Stimulated activated CD8-positive, alpha-beta memory T cell treated with anti-CD3 and anti-CD28 coated beads, Interleukin-7, amount 100 ng/mL, for 4 hours (primary cell): ENCODE data around the gene SFXN5.

ENCODE experiments used
- DNase-seq, 2 donors: peaks; one replicate each; pipeline ENCODE4 v3.0.0-alpha.2; 2020; ENCODE audit warnings: low read depth in 2 of 2

SFXN5 gene

DNA sequence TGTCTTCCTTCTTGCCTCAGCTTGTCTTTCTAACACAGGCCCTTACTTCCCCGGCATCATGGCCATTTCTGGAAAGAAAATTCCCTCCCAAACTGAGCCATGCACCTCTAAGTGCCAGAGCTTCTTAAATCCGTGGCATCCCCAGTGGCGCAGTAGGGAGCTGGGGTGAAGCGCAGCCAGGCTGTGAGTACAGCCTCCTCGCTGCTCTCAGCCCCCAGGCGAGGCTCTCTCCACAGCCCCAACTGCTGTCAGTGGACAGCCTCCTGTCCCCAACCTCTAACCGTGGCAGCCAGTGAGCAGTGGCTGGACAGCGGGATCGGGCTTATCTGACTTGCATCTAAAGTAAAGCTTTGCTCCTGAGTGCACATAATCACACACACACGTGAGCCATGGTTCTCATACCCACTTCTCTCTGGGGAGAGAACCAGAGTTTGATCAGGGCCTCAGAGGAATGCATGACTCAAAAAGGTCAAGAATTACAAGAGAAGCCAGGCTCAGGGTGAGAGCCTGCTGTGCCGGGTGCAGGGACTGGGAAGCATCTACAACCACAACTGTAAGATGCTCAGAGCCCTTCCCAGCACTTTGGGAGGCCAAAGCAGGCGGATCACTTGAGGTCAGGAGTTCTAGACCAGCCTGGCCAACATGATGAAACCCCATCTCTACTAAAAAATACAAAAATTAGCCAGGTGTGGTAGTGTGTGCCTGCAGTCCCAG lies 50.7 kb downstream of the SFXN5 start:
- no peak for DNase-seq

GRCh38 chr2:73020306-73020656 lies 51.2 kb downstream of the SFXN5 start:
- no peak for DNase-seq

DNA sequence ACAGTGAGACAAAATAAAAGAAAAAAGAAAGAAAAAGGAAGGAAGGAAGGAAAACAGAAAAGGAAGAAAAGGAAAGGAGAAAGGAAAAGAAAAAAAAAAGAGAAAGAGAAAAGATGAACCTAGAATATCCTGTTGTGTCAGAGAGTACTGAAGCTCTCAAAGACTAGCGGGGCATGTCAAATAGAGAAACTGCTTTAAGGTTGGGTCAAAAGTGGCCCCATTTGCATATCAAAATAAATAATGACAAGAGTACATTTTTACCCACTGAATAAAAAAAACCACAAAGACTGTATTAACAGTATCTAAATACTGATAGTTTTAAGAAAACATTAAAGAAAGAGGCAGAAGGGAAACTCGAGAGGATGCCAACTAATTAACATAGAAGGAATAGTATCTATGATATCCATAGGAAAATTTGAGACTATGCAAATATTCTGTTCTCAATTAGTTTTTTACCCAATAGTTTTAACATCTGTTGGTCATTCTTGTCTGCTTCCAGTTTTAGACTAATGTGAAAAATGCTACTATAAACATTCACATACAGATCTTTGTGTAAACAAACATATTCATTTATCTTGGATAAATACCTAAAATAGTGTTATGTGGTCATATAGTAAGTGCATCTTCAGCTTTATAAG lies 53.2 kb downstream of the SFXN5 start:
- no peak for DNase-seq

DNA sequence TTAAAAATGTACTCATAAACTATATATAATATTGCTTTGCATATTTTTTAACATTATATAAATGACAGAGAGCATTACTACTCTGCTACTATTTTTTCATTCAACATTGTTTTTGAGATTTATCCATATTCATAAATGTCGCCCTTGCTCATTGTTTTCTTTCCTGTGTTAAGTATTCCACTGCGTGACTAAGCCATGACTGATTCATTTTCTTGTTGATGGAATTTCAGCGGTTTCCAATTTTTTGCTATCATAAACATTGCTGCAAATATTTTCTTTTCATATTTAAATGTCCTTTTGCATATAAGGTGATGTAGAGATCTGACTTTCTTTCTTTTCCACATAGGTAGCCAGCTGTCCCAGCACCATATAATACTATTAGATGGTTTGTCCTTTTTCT lies 57.6 kb downstream of the SFXN5 start:
- no peak for DNase-seq

GRCh38 chr2:73009177-73009839 lies 62.2 kb downstream of the SFXN5 start:
- DNase-seq: no peak

GRCh38 chr2:73008766-73009135 lies 62.8 kb downstream of the SFXN5 start:
- no peak for DNase-seq

GRCh38 chr2:73007991-73008765 lies 63.3 kb downstream of the SFXN5 start:
- DNase-seq: no peak

DNA sequence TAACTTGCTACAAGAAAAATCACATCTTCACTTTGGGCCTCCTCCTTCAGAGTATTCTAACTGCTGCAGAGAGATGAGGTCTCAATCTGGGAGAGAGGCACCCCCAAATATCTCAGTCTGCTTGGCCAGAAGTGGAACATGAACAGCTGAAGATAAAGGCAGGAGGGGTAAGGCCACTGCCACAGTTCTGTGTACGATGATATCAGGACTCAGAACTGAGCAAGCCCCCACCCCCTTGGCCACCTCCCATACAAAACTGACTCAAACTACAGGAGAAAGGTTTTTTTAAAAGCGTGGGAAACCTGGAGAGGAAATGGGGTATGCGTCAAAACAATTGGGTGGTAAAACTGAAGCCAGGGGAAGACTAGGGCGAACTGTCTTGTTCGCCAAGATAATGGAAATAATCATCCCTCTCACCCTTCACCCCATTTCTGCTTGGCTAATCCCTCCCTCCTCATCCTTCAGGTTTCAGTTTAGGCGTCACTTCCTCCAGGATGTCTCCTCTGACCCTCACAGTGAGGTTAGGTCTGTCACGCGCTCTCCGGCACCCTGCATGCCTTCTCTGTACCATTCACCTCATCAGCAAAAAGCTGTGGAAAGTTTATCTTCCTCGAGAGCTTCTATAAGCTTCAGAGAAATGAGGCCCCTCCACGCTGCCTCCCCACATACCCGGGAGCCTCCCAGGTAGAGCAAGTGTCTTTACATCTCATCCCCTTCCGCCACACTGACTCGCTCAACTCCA lies 64.4 kb downstream of the SFXN5 start:
- DNase-seq: no peak

DNA sequence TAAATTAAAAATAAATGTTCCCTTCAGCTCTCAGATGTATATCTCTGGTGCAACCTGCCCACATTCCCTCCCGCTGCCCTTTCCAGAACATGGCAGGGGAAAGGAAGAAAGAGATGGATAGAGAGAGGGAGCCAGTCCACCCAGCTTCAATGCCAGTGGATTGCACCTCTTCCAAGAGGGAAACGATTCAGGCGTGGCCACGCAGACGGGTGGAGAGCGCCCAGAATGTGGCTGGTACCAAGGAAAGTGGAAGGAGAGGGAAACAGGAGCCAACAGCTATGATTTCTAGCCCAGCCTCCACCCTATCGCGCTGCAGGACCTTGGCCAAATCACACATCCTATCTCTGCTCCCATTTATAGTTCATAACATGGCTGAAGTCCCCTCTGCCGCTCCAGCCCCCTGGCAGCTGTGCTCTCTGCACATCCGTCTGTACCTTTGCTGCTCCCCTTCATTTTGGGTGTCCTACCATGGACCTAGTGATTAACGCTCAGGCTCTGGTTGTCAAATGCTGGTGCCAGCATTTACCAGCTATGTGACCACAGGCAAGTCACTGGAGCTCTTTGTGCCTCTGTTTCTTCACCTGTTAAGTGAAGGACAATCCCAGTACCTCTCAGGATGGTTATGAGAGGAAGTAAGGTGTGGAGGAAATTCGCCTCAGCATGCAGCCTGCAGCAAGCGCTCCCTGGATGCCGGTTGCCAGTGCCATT lies 66.5 kb downstream of the SFXN5 start:
- DNase-seq: no peak

DNA sequence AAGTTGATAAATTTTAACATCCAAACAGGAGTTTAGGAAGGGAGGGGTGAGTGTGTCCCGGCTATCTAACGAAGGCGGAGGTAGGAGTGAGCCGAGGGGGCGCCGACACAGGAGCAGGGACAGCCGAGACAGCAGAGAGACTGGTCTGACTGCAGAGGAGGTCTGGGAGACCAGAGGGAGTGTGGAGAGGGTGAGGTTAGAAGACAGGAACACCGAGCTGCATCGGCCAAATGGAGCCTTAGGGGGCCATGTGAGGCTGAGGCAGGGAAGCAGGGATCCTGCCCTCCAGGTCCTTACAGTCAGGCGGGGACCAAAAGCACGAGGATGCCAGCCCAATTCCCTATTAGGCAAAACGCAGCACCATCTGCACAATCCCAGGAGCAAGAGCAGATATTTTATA lies 67.0 kb downstream of the SFXN5 start:
- DNase-seq: no peak

DNA sequence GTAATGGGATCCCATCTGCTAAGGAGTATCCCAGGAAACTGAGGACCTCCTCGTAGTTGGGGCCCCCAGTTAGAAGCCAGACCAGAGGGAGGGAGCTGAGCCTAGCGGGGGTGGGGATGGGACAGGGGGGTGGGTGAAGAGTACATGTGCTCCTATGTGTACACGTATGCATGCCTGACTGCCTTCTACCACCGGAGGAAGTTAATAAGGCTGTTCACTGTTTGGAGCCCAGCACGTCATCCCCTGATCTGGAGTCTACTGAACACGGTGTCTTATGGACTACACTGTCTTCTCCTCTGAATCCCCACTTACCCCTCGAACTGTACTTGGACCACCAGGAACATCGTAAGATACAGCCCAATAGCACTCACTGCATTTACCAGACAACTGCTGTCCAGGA lies 68.5 kb downstream of the SFXN5 start:
- DNase-seq: no peak

- DNase-seq: no peak
These were observed 70.5 kb downstream of the SFXN5 start for GRCh38 chr2:73000808-73001570.

GRCh38 chr2:72999729-73000725 lies 71.5 kb downstream of the SFXN5 start:
- DNase-seq: no peak

DNA sequence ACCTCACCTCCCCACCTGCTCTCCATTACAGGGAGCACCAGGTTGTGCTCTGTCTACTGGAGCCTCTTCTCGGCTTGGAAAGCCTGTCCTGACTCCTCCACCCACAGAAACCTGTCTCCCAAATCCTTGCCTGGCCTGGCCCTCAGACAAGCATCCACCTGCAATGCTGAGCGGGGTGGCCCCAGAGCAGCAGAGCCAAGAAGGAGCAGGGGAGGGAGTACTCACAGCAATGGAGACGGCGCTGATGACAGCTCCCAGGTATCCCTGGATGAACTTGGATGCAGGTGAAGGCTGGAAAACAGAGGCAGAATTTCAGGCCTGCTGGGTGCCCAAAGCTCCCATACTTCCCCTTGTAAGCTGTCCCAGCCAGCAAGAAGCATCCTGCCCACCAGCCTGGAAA lies 72.8 kb downstream of the SFXN5 start:
- DNase-seq: no peak

- DNase-seq: no peak
These were observed 73.3 kb downstream of the SFXN5 start for GRCh38 chr2:72998234-72998651.

- no peak for DNase-seq
These were observed 75.4 kb downstream of the SFXN5 start for GRCh38 chr2:72996117-72996502.

DNA sequence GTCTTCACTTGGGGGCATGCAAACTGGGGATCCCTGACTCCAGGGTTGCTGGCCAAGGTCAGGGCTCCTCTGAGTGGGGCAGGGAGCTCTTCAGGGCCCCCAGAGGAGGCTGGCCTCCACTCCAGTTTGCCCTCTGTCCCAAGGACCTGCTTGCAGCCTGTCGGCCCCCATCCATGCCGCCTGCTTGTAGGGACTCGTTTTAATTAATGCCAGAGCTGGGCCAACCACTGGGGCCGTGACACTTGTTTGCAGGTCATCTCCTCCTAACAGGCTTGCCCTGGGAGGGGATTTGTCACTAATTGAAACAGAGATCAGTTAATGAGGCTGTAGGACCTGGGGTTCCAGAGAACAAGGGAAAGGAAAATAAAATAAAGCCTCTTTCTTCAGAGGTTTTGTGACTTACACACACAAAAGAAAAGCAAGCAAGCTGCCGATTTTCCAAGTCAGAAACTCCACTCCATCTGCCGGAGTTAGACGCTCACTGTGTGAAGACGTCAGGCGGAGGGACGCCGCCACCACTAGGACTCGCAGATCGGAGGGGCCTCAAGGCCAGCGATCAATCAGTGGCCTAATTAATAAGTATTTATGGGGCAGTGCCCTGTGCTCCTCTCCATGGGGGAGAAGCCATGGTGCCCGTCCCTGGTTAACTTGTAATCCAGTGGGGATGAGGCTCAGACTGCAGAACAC lies 75.9 kb downstream of the SFXN5 start:
- no peak for DNase-seq

DNA sequence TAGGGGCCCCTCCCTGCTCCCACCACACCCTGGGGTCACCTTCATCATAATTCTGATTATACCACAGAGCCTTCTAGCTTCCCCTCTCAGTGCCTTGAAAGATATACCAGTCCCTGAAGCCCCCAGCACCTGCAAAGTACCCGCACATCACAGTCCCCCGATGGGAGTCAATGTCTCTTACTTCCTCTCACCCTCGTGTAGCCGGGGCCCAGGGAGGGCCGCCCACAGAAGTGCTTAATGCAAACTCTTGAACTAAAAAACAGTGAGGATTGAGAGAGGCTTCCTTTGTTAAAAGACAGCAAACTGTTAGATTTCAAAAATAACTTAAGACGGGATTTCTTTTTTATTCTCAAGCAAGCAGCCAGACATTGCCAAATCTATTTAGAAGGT lies 76.5 kb downstream of the SFXN5 start:
- no peak for DNase-seq
